ENCODE measurements around the gene FLRT3.

FLRT3 gene

GRCh38 chr20:14332866-14333265, 4.5 kb downstream of the FLRT3 start:
- TF ChIP-seq, protein P1, sequence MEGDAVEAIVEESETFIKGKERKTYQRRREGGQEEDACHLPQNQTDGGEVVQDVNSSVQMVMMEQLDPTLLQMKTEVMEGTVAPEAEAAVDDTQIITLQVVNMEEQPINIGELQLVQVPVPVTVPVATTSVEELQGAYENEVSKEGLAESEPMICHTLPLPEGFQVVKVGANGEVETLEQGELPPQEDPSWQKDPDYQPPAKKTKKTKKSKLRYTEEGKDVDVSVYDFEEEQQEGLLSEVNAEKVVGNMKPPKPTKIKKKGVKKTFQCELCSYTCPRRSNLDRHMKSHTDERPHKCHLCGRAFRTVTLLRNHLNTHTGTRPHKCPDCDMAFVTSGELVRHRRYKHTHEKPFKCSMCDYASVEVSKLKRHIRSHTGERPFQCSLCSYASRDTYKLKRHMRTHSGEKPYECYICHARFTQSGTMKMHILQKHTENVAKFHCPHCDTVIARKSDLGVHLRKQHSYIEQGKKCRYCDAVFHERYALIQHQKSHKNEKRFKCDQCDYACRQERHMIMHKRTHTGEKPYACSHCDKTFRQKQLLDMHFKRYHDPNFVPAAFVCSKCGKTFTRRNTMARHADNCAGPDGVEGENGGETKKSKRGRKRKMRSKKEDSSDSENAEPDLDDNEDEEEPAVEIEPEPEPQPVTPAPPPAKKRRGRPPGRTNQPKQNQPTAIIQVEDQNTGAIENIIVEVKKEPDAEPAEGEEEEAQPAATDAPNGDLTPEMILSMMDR (IDR thresholded peaks at IDR 0.05; ENCODE audit: low read length, missing control alignments) = no peak
- DNase-seq (ENCODE audit: low read depth) = no peak
- no peak overlapping the region for H3K4me3 ChIP-seq (replicated peaks; ENCODE audit: low read depth, low read length)

DNA sequence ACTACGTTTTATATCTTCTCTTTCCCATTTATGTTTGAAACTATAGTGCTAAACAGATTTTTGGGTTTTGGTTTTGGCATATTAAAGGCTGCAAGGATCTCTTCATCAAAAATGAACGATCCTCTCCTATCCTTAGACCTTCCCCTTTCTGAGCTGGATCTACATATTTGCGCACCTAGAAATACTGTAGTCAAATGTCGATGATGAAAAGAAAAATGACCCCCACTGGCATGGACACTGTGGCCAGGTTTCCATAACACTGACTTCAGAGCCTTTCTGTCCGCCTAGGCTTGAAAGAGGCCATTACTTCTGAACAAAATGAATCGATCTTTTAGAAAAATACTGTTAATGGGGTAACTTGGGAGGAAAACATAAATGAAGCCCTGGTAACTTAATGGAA, 5.8 kb downstream of the FLRT3 start:
- no peak overlapping the region for H3K4me3 ChIP-seq (replicated peaks; ENCODE audit: low read depth, low read length)
- TF ChIP-seq, protein P1 (IDR thresholded peaks at IDR 0.05; ENCODE audit: low read length, missing control alignments) = no peak
- DNase-seq (ENCODE audit: low read depth) = no peak

DNA sequence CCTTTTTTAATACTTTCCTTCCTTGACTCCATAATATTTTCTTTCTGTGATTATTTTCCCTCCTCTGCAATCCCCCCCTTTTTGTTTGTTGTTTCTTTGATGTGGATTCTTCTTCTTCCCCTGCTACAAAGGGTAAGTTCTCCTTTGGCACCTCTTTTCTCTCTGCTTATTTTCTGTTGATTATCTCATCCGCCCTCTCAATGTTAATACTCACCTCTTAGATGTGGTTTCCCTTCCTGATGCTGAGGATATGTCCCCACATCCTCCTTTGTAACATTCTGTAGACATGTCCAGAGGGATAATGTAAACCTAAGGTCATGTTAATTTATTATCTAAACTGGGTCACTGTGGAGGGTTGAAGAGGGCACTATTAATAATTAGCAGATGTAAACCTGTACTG, 17.7 kb downstream of the FLRT3 start:
- no peak for DNase-seq (ENCODE audit: low read depth)
- H3K4me3 ChIP-seq (replicated peaks; ENCODE audit: low read depth, low read length) = no peak overlapping the region
- TF ChIP-seq, protein P1 (IDR thresholded peaks at IDR 0.05; ENCODE audit: low read length, missing control alignments) = no peak

- no peak overlapping the region for H3K4me3 ChIP-seq (replicated peaks; ENCODE audit: low read depth, low read length)
- no peak for DNase-seq (ENCODE audit: low read depth)
- TF ChIP-seq, protein P1 (IDR thresholded peaks at IDR 0.05; ENCODE audit: low read length, missing control alignments) = no peak
Measured at GRCh38 chr20:14313341-14314020, 23.9 kb downstream of the FLRT3 start.

DNA sequence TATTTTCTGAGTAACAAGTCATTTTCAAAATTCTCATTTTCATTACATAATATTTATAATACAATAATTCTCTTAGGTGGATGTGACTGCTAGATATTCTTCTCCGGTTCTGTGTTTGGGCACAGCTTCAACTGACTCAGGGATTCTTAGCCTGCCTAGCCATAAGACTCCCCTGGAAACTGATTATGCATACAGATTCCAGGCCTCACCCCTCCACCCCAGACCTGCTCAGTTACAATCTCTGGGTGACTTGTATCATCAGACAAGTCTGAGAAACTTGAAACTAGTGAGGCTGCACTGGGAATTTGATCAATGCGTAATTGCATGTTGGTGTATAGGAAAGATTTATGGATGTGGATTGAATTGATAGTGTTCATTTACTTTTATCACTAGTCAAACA, 25.4 kb downstream of the FLRT3 start:
- no peak for DNase-seq (ENCODE audit: low read depth)
- no peak overlapping the region for H3K4me3 ChIP-seq (replicated peaks; ENCODE audit: low read depth, low read length)
- TF ChIP-seq, protein P1 (IDR thresholded peaks at IDR 0.05; ENCODE audit: low read length, missing control alignments) = no peak

- DNase-seq (ENCODE audit: low read depth) = no peak
- TF ChIP-seq, protein P1 (IDR thresholded peaks at IDR 0.05; ENCODE audit: low read length, missing control alignments) = no peak
- no peak overlapping the region for H3K4me3 ChIP-seq (replicated peaks; ENCODE audit: low read depth, low read length)
Measured at GRCh38 chr20:14310977-14311627, 26.3 kb downstream of the FLRT3 start.

- no peak for DNase-seq (ENCODE audit: low read depth)
- TF ChIP-seq, protein P1 (IDR thresholded peaks at IDR 0.05; ENCODE audit: low read length, missing control alignments) = no peak
- H3K4me3 ChIP-seq (replicated peaks; ENCODE audit: low read depth, low read length) = no peak overlapping the region
Measured at GRCh38 chr20:14307956-14308355, 29.5 kb downstream of the FLRT3 start.

Measured in fibroblast of pulmonary artery (primary cell).